Upper lobe of left lung (tissue), 4 donors: ENCODE results near the gene IFNL2.
"Not testable (repeated sequence)": the region's sequence is repeated elsewhere in the genome, so short reads cannot be mapped to it uniquely, and the experiment has no call there.

ENCODE experiments used
- CTCF ChIP-seq, 6 experiments: fragments of 450-650 bp in 4 of 6; fragments of 200-600 bp in 2 of 6; sonication (generic) in 2 of 6; IDR thresholded peaks; one replicate each; pipeline ENCODE4 v1.5.1; 2016 to 2019; ENCODE audit warnings: antibody characterized with exemption in 6 of 6
- EP300 ChIP-seq, 4 donors: sonication (generic); formaldehyde crosslinking; IDR thresholded peaks; one replicate each; pipeline ENCODE4 v1.5.1; 2017; ENCODE audit warnings: antibody characterized with exemption in 4 of 4, control low read depth in 2 of 4
- POLR2A ChIP-seq, 4 donors: fragments of 450-650 bp; IDR thresholded peaks; one replicate each; pipeline ENCODE4 v1.5.1; 2016 to 2017; ENCODE audit warnings: antibody characterized with exemption in 4 of 4, mild to moderate bottlenecking in 2 of 4
- POLR2AphosphoS5 ChIP-seq, 2 donors: sonication (generic); formaldehyde crosslinking; IDR thresholded peaks; one replicate each; pipeline ENCODE4 v1.5.1; 2017; ENCODE audit warnings: antibody characterized with exemption in 2 of 2

- TF ChIP-seq CTCF, EP300, POLR2A, POLR2AphosphoS5 (IDR thresholded peaks at IDR 0.05): not testable (repeated sequence)
These were observed 49.1 kb upstream of the IFNL2 start for GRCh38 chr19:39219108-39219507.
